Adipocyte (in vitro differentiated cells): ENCODE results near the gene BRF1.
A peak's percentile ranks its signal among the peaks of the same experiment; 100 is the strongest.

Experiments used
- DNase-seq: peaks from one replicate; pipeline ENCODE4 v3.0.0-alpha.2; 2015; ENCODE audit warnings: low read depth
- H3K27me3 ChIP-seq: replicated peaks from 2 replicates; pipeline ENCODE4 v1.7.0; 2013; ENCODE audit warnings: mild to moderate bottlenecking, low read length, moderate library complexity; ENCODE audit not compliant: control insufficient read depth, insufficient read depth
- H3K36me3 ChIP-seq: 2 replicates; pipeline ENCODE4 v1.7.0; 2013; ENCODE audit warnings: low read length, mild to moderate bottlenecking, moderate library complexity; ENCODE audit not compliant: control insufficient read depth, insufficient read depth, severe bottlenecking
- H3K4me1 ChIP-seq: 2 replicates; pipeline ENCODE4 v1.7.0; 2013; ENCODE audit warnings: mild to moderate bottlenecking, low read length, moderate library complexity; ENCODE audit not compliant: control insufficient read depth, insufficient read depth
- H3K4me3 ChIP-seq: 2 replicates; pipeline ENCODE4 v1.7.0; 2013; ENCODE audit warnings: mild to moderate bottlenecking, low read length, moderate library complexity
- H3K9ac ChIP-seq: 2 replicates; pipeline ENCODE4 v1.7.0; 2013; ENCODE audit warnings: mild to moderate bottlenecking, low read length, moderate library complexity
- H3K9me3 ChIP-seq: 2 replicates; pipeline ENCODE4 v1.7.0; 2013; ENCODE audit warnings: mild to moderate bottlenecking, low read length, moderate library complexity; ENCODE audit not compliant: control insufficient read depth

The BRF1 gene

GRCh38 chr14:105168496-105168978, 132.3 kb downstream of the BRF1 start, which contains the start of gene JAG2:
Gene JAG2, minus strand, starts transcription at chr14:105168776. Its CDS starts 356 bp downstream, at chr14:105168420.
- no peaks in the 10 kb centered on the region for H3K4me1 ChIP-seq
- H3K9me3 ChIP-seq: no peaks in the 10 kb centered on the region
- DNase-seq: peak; percentile 58
- no peaks in the 10 kb centered on the region for H3K36me3 ChIP-seq
- no peak within 1 kb of the TSS for H3K9ac ChIP-seq
- no peak within 1 kb of the TSS for H3K4me3 ChIP-seq
- H3K27me3 ChIP-seq: peaks cover 30% of the 10 kb centered on the region

DNA sequence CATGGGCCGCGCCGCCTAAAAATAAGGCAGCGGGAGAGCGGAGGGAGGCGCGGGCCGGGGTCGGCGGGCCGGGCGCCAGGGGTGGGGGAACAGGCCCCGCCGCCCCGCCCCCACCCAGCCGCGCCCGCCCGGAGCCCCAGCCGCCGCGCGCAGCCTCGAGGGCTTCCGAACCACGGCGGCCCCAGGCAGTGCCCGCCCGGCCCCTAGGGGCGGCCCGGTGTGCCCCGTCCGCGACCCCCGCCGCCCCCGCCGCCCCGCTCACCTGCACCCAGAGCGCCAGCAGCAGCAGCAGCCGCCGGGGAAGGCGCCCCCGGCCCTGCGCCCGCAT, 132.7 kb downstream of the BRF1 start:
- Histone ChIP-seq H3K36me3 (no peaks in the 10 kb centered on the region), H3K4me3 (no peak overlapping the region), H3K27me3 (peaks cover 27% of the 10 kb centered on the region), H3K4me1 (no peaks in the 10 kb centered on the region), H3K9ac (no peak overlapping the region), H3K9me3 (no peaks in the 10 kb centered on the region)
- no peak for DNase-seq

GRCh38 chr14:105167303-105168092, 133.3 kb downstream of the BRF1 start:
- peak; percentile 38 for DNase-seq
- H3K36me3 ChIP-seq: no peaks in the 10 kb centered on the region
- H3K9ac ChIP-seq: no peak overlapping the region
- H3K27me3 ChIP-seq: peaks cover 27% of the 10 kb centered on the region
- no peaks in the 10 kb centered on the region for H3K4me1 ChIP-seq
- no peak overlapping the region for H3K4me3 ChIP-seq
- H3K9me3 ChIP-seq: no peaks in the 10 kb centered on the region

- Histone ChIP-seq H3K9me3 (no peaks in the 10 kb centered on the region), H3K4me1 (no peaks in the 10 kb centered on the region), H3K9ac (no peak overlapping the region), H3K27me3 (peaks cover 27% of the 10 kb centered on the region), H3K36me3 (no peaks in the 10 kb centered on the region), H3K4me3 (no peak overlapping the region)
- DNase-seq: no peak
Observed at GRCh38 chr14:105166571-105167302, 134.1 kb downstream of the BRF1 start.

- H3K9ac ChIP-seq: no peak overlapping the region
- H3K9me3 ChIP-seq: no peaks in the 10 kb centered on the region
- no peaks in the 10 kb centered on the region for H3K36me3 ChIP-seq
- H3K4me1 ChIP-seq: no peaks in the 10 kb centered on the region
- no peak for DNase-seq
- H3K27me3 ChIP-seq: peaks cover 23% of the 10 kb centered on the region
- H3K4me3 ChIP-seq: no peak overlapping the region
Observed at GRCh38 chr14:105165761-105166485, 134.9 kb downstream of the BRF1 start.

DNA sequence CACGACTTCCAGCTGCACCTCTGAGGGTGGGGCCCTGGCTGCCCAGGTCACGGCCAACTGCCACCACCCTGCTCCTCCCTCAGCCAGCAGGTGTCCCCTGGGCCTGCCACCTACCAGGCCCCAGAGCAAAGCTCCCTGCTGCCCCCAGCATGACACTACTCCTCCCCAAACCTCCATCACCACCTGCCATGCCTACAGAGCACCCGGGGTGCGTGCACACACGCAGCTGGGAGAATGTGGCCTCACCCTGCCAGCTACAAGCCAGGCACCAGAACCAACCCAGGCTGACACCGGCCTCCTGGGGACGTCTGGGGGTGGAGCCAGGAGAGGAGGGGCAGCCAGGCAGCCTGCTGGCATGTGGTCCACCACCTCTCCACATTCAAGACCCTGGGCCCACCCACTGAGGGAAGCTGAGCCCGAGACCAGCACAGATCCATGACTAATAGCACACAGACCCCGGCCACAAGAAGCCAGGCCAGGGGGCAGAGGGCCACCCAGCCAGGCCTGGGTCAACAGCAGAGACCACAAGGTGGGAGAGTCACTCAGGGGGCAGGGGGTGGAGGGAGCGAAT, 135.6 kb downstream of the BRF1 start:
- H3K9me3 ChIP-seq: no peaks in the 10 kb centered on the region
- no peak overlapping the region for H3K9ac ChIP-seq
- no peaks in the 10 kb centered on the region for H3K4me1 ChIP-seq
- no peak overlapping the region for H3K4me3 ChIP-seq
- H3K36me3 ChIP-seq: no peaks in the 10 kb centered on the region
- H3K27me3 ChIP-seq: peaks cover 16% of the 10 kb centered on the region
- DNase-seq: no peak

GRCh38 chr14:105163040-105163742, 137.6 kb downstream of the BRF1 start:
- no peak for DNase-seq

GRCh38 chr14:105162669-105162979, 138.2 kb downstream of the BRF1 start:
- Histone ChIP-seq H3K9ac (no peak overlapping the region), H3K27me3 (peaks cover 8% of the 10 kb centered on the region), H3K4me1 (no peaks in the 10 kb centered on the region), H3K9me3 (no peaks in the 10 kb centered on the region), H3K4me3 (no peak overlapping the region), H3K36me3 (no peaks in the 10 kb centered on the region)
- DNase-seq: no peak

More at GRCh38 chr14:105163040-105163742, 137.6 kb downstream of the BRF1 start:
- H3K4me1 ChIP-seq: no peaks in the 10 kb centered on the region
- H3K9ac ChIP-seq: no peak overlapping the region
- H3K4me3 ChIP-seq: no peak overlapping the region
- H3K9me3 ChIP-seq: no peaks in the 10 kb centered on the region
- no peaks in the 10 kb centered on the region for H3K36me3 ChIP-seq
- H3K27me3 ChIP-seq: peaks cover 8% of the 10 kb centered on the region

- Histone ChIP-seq H3K9ac (no peak overlapping the region), H3K27me3 (peaks cover 12% of the 10 kb centered on the region), H3K9me3 (peaks cover 5% of the 10 kb centered on the region), H3K4me1 (no peaks in the 10 kb centered on the region), H3K36me3 (no peaks in the 10 kb centered on the region), H3K4me3 (no peak overlapping the region)
- no peak for DNase-seq
Observed at GRCh38 chr14:105161964-105162668, 138.7 kb downstream of the BRF1 start.

DNA sequence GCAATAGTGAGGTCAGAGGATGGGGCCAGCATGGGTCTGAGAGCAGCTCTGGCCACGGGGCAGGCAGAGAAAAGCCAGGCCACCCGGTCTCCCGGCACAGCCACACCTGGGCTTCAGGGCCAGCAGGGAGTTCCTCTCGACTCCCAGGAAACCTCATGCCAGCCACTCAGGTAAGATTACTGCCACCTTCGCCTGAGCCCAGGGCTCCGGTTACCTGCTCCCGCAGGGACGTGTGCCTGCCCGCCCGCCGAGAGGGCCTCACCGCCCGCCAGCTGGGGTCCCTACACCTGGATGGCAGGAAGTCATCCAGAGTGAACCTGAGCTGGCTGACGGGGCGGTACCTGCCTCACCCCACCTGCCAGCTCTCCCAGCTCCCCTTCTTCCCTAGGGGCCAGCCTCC, 139.5 kb downstream of the BRF1 start:
- Histone ChIP-seq H3K9me3 (peaks cover 5% of the 10 kb centered on the region), H3K4me3 (no peak overlapping the region), H3K36me3 (no peaks in the 10 kb centered on the region), H3K27me3 (peaks cover 5% of the 10 kb centered on the region), H3K9ac (no peak overlapping the region), H3K4me1 (no peaks in the 10 kb centered on the region)
- no peak for DNase-seq
